GM23338 (cell line): ENCODE measurements around the gene RWDD1. TPM values are rescaled to one million over a fixed set of nuclear protein-coding genes. Genes with fewer than 3 reads are reported as not detected.

Experiments
- ATAC-seq: fragments of 200-7000 bp; cut with Tn5 transposase; 3 replicates; pipeline ENCODE4 v1.9.1; 2020
- DNase-seq: peaks from one replicate; pipeline ENCODE4 v3.0.0-alpha.2; 2015; ENCODE audit warnings: low spot score
- H2AFZ ChIP-seq: fragments of 200-600 bp; sonication (generic); 2 replicates; pipeline ENCODE4 v1.8.0; 2016; ENCODE audit warnings: antibody characterized with exemption, mild to moderate bottlenecking, moderate library complexity
- H3F3A ChIP-seq: fragments of 200-600 bp; sonication (generic); replicated peaks from 2 replicates; pipeline ENCODE4 v1.8.0; 2017; ENCODE audit warnings: antibody characterized with exemption, mixed run types, low read depth
- H3K27ac ChIP-seq: fragments of 200-600 bp; sonication (generic); 2 replicates; pipeline ENCODE4 v1.6.1; 2016; ENCODE audit warnings: low read depth
- H3K27me3 ChIP-seq: fragments of 200-600 bp; sonication (generic); 2 replicates; pipeline ENCODE4 v1.8.0; 2016; ENCODE audit warnings: mild to moderate bottlenecking, mixed run types, moderate library complexity; ENCODE audit not compliant: insufficient read depth
- H3K36me3 ChIP-seq: fragments of 200-600 bp; sonication (generic); 2 replicates; pipeline ENCODE4 v1.8.0; 2016; ENCODE audit warnings: mild to moderate bottlenecking; ENCODE audit not compliant: insufficient read depth
- H3K4me1 ChIP-seq: fragments of 200-600 bp; sonication (generic); 2 replicates; pipeline ENCODE4 v1.8.0; 2016; ENCODE audit warnings: mild to moderate bottlenecking, moderate library complexity; ENCODE audit not compliant: insufficient read depth
- H3K4me2 ChIP-seq: fragments of 200-600 bp; sonication (generic); 2 replicates; pipeline ENCODE4 v1.7.1; 2017; ENCODE audit warnings: mixed run types
- H3K4me3 ChIP-seq: fragments of 200-600 bp; sonication (generic); 2 replicates; pipeline ENCODE4 v1.6.1; 2016; ENCODE audit warnings: mixed run types
- H3K79me2 ChIP-seq: fragments of 200-600 bp; sonication (generic); replicated peaks from 2 replicates; pipeline ENCODE4 v1.8.0; 2017; ENCODE audit warnings: mild to moderate bottlenecking; ENCODE audit not compliant: insufficient read depth
- H3K9me2 ChIP-seq: fragments of 200-600 bp; sonication (generic); 2 replicates; pipeline ENCODE4 v1.8.0; 2017; ENCODE audit not compliant: insufficient read depth
- H4K20me1 ChIP-seq: fragments of 200-600 bp; sonication (generic); replicated peaks from 2 replicates; pipeline ENCODE4 v1.8.0; 2017; ENCODE audit warnings: mild to moderate bottlenecking; ENCODE audit not compliant: insufficient read depth
- H3K27ac Mint-ChIP-seq: 2 replicates; pipeline ENCODE4 v1.8.0; 2020; ENCODE audit warnings: inconsistent platforms, mild to moderate bottlenecking, moderate library complexity, mixed read lengths
- H3K27me3 Mint-ChIP-seq: 3 replicates; pipeline ENCODE4 v1.8.0; 2022; ENCODE audit warnings: low read depth, mild to moderate bottlenecking, moderate library complexity, mixed read lengths, inconsistent platforms; ENCODE audit not compliant: insufficient read depth, poor library complexity
- H3K36me3 Mint-ChIP-seq: 3 replicates; pipeline ENCODE4 v1.8.0; 2021; ENCODE audit warnings: low read depth, mild to moderate bottlenecking, inconsistent platforms, moderate library complexity, mixed read lengths
- H3K4me1 Mint-ChIP-seq: 3 replicates; pipeline ENCODE4 v1.8.0; 2020; ENCODE audit warnings: mild to moderate bottlenecking, inconsistent platforms, mixed read lengths
- H3K4me3 Mint-ChIP-seq: 3 replicates; pipeline ENCODE4 v1.8.0; 2021; ENCODE audit warnings: moderate library complexity, mild to moderate bottlenecking, inconsistent platforms, mixed read lengths
- H3K9me3 Mint-ChIP-seq: 3 replicates; pipeline ENCODE4 v1.8.0; 2020; ENCODE audit warnings: moderate library complexity, mild to moderate bottlenecking, inconsistent platforms, mixed read lengths
- CREB1 ChIP-seq: fragments of 250-450 bp; sonication (Bioruptor Pico); IDR thresholded peaks from 2 replicates; pipeline ENCODE4 v1.5.0; 2020; ENCODE audit warnings: low read depth, mild to moderate bottlenecking, moderate library complexity
- ETS1 ChIP-seq: IDR thresholded peaks from 2 replicates; pipeline ENCODE4 v1.6.1; 2016; ENCODE audit warnings: antibody characterized with exemption
- EZH2 ChIP-seq: fragments of 200-600 bp; sonication (generic); IDR thresholded peaks from one replicate; pipeline ENCODE4 v1.8.0; 2017; ENCODE audit warnings: antibody characterized with exemption, mild to moderate bottlenecking, low read depth; ENCODE audit not compliant: unreplicated experiment
- EZH2phosphoT487 ChIP-seq: fragments of 200-600 bp; sonication (generic); IDR thresholded peaks from one replicate; pipeline ENCODE4 v1.8.1; 2018; ENCODE audit warnings: antibody characterized with exemption; ENCODE audit not compliant: unreplicated experiment
- JUNB ChIP-seq: IDR thresholded peaks from one replicate; pipeline ENCODE4 v1.6.1; 2016; ENCODE audit warnings: antibody characterized with exemption; ENCODE audit not compliant: unreplicated experiment
- POLR2AphosphoS5 ChIP-seq: IDR thresholded peaks from 2 replicates; pipeline ENCODE4 v1.6.1; 2016; ENCODE audit warnings: antibody characterized with exemption, low read depth
- STAT1 ChIP-seq: IDR thresholded peaks from one replicate; pipeline ENCODE4 v1.6.1; 2016; ENCODE audit warnings: antibody characterized with exemption; ENCODE audit not compliant: unreplicated experiment
- ZNF331 ChIP-seq: fragments of 250-450 bp; sonication (Bioruptor Pico); IDR thresholded peaks from 2 replicates; pipeline ENCODE4 v1.5.0; 2020; ENCODE audit warnings: low read depth, mild to moderate bottlenecking, moderate library complexity
- ZNF462 ChIP-seq: fragments of 250-450 bp; sonication (Bioruptor Pico); IDR thresholded peaks from 2 replicates; pipeline ENCODE4 v1.5.0; 2020; ENCODE audit warnings: mild to moderate bottlenecking, moderate library complexity
- polyA plus RNA-seq: library from polyadenylated mRNA; unstranded; fragments of >200 nt; fragmentation: Nextera tagmentation; extraction: Ambion mirVana; gene quantifications from 2 replicates; pipeline ENCODE4 v1.2.1, GENCODE V29; 2016
- total RNA-seq: library from RNA; depleted of rRNA; stranded (reverse); fragments of >200 nt; shearing (Covaris generic); gene quantifications from 2 replicates; pipeline ENCODE4 v1.2.3, GENCODE V29; 2014

Gene RWDD1
- total and polyA plus RNA-seq, 2 experiments from 2014 or later = 20.2 to 171 TPM

- Mint-ChIP-seq H3K27ac (no peak overlapping the region), H3K27me3 (no peaks in the 10 kb centered on the region)
Measured at GRCh38 chr6:116562614-116563013, 8.7 kb upstream of the RWDD1 start.

More at GRCh38 chr6:116562614-116563013, 8.7 kb upstream of the RWDD1 start:
- no peak overlapping the region for H3K27ac ChIP-seq
- H3K4me1 ChIP-seq = no peaks in the 10 kb centered on the region
- Mint-ChIP-seq H3K4me1 (peaks cover 4% of the 10 kb centered on the region; the same call in 2 of the 3 replicates), H3K36me3 (no peaks in the 10 kb centered on the region), H3K4me3 (no peak overlapping the region), H3K9me3 (no peaks in the 10 kb centered on the region)
- no peak for TF ChIP-seq EZH2phosphoT487
- TF ChIP-seq STAT1 = no peak
- TF ChIP-seq JUNB = no peak
- TF ChIP-seq ZNF462 = no peak
- TF ChIP-seq POLR2AphosphoS5 = no peak
- no peak for TF ChIP-seq CREB1
- TF ChIP-seq EZH2 = no peak
- no peak for TF ChIP-seq ZNF331 (CRISPR knock-in tag)
- no peak for TF ChIP-seq ETS1
- no peaks in the 10 kb centered on the region for H3F3A ChIP-seq
- ATAC-seq = no peak
- H3K27me3 ChIP-seq = no peaks in the 10 kb centered on the region
- no peaks in the 10 kb centered on the region for H4K20me1 ChIP-seq
- no peaks in the 10 kb centered on the region for H3K36me3 ChIP-seq
- no peak overlapping the region for H3K4me2 ChIP-seq
- no peaks in the 10 kb centered on the region for H3K9me2 ChIP-seq
- no peak overlapping the region for H2AFZ ChIP-seq
- H3K4me3 ChIP-seq = no peak overlapping the region
- DNase-seq = no peak
- H3K79me2 ChIP-seq = no peaks in the 10 kb centered on the region
